Measurements from ENCODE around the gene PRSS33.

GRCh38 chr16:2804728-2805127 lies 17.4 kb upstream of the PRSS33 start:
- no peak for TF ChIP-seq FOXA1 (IDR thresholded peaks at IDR 0.05)
- no peak for TF ChIP-seq PKNOX1 (IDR thresholded peaks at IDR 0.05)
- no peak for TF ChIP-seq SUZ12 (IDR thresholded peaks at IDR 0.05)
